Uterus (tissue), 2 donors: ENCODE results near the gene MSI2.

Experiments used
- POLR2A ChIP-seq, 2 donors: fragments of 450-650 bp; IDR thresholded peaks; one replicate each; pipeline ENCODE4 v1.6.1; 2016; ENCODE audit warnings: antibody characterized with exemption in 2 of 2, mild to moderate bottlenecking in 1 of 2, moderate library complexity in 1 of 2
- TF ChIP-seq, protein P1 (sequence below), 4 experiments: fragments of 200-600 bp in 2 of 4; fragments of 450-650 bp in 2 of 4; sonication (generic) in 2 of 4; IDR thresholded peaks; one replicate each; pipeline ENCODE4 v1.5.1; 2016 to 2019; ENCODE audit warnings: antibody characterized with exemption in 4 of 4, mild to moderate bottlenecking in 2 of 4, moderate library complexity in 1 of 4

DNA sequence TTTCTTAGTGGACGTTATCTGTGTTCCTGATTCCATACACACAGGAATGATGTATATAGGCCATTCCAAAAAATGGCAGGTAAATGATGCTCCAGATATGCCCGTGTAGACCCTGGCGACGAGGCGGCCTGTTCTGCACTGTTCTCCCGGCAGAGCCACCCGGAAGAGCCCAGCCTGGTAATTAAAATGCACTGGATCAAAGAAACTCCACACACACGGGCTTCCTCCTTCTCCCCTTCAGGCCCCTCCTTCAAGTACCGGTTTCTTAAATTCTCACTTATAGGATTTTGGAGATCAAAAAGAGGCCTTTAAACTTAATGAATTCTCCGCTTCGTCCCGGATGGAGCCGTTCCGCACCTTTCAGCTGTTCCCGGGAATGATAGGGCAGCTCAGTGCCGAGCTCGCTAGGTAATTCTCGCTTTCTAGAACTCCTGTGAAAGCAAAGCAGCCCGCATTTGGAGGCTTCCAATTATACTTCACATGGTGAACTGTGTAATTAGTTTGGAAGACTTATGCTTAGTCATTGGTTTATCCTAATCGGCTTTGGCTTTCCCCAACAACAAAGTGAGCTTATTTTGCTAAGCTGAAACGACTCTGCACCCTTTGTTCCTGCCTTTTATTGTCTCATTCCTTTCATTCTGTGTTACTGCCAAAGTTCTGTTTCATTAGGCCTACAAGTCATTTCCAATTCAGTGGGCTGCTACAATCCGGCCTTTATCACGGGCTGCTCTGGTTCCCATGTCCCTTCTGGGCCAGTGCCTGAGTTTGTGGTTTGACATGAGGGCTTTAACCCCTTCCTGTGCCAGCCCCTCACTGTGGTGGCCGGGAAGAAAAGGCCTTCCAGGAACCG lies 150.0 kb downstream of the MSI2 start:
- TF ChIP-seq, protein P1, sequence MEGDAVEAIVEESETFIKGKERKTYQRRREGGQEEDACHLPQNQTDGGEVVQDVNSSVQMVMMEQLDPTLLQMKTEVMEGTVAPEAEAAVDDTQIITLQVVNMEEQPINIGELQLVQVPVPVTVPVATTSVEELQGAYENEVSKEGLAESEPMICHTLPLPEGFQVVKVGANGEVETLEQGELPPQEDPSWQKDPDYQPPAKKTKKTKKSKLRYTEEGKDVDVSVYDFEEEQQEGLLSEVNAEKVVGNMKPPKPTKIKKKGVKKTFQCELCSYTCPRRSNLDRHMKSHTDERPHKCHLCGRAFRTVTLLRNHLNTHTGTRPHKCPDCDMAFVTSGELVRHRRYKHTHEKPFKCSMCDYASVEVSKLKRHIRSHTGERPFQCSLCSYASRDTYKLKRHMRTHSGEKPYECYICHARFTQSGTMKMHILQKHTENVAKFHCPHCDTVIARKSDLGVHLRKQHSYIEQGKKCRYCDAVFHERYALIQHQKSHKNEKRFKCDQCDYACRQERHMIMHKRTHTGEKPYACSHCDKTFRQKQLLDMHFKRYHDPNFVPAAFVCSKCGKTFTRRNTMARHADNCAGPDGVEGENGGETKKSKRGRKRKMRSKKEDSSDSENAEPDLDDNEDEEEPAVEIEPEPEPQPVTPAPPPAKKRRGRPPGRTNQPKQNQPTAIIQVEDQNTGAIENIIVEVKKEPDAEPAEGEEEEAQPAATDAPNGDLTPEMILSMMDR (IDR thresholded peaks at IDR 0.05) = no peak
- TF ChIP-seq POLR2A (IDR thresholded peaks at IDR 0.05) = no peak
